ENCODE measurements around the gene CDK6. TPM values are rescaled to one million over a fixed set of nuclear protein-coding genes. Genes with fewer than 3 reads are reported as not detected.

CDK6 gene
- total RNA-seq, 1 experiment from 2014 or later = 38.7 TPM

GRCh38 chr7:92681633-92682032 lies 154.7 kb downstream of the CDK6 start:
- TF ChIP-seq EZH2 (IDR thresholded peaks at IDR 0.05; ENCODE audit: low read length, unreplicated experiment) = no peak
- TF ChIP-seq EZH2phosphoT487 (IDR thresholded peaks at IDR 0.05; ENCODE audit: borderline replicate concordance, low read length) = no peak
- TF ChIP-seq CTCF (conservative IDR thresholded peaks at IDR 0.05; ENCODE audit: low read depth, low read length) = no peak
- Histone ChIP-seq H3K79me2 (ENCODE audit: low read length) (no peaks in the 10 kb centered on the region), H4K20me1 (ENCODE audit: low read length) (no peaks in the 10 kb centered on the region), H3K36me3 (ENCODE audit: low read depth, low read length) (no peaks in the 10 kb centered on the region), H2AFZ (ENCODE audit: low read length) (no peak overlapping the region), H3F3A (ENCODE audit: low read length, unreplicated experiment) (no peaks in the 10 kb centered on the region), H3K4me3 (ENCODE audit: low read length) (no peak overlapping the region), H3K4me1 (ENCODE audit: insufficient read depth, low read length) (peaks cover 6% of the 10 kb centered on the region), H3K4me2 (ENCODE audit: low read length) (no peak overlapping the region), H3K27ac (ENCODE audit: low read length) (no peak overlapping the region), H3K9me2 (replicated peaks; ENCODE audit: low read length) (no peaks in the 10 kb centered on the region), H3K9me3 (ENCODE audit: low read length) (no peaks in the 10 kb centered on the region), H3K27me3 (ENCODE audit: low read length) (no peaks in the 10 kb centered on the region), H3K9ac (ENCODE audit: low read length) (no peak overlapping the region)
- DNase-seq = no peak
- BruUV-seq (replicated peaks) = no TSS peak
- ChIA-PET CTCF (no interaction called here), POLR2A (ENCODE audit: unreplicated experiment) (no interaction called here)
- intact Hi-C loops (cut with micrococcal nuclease) = loop anchor here (5.0 kb wide), 1 partner anchor 54 kb away; no protein-coding TSS in a partner anchor
- ATAC-seq = no peak

GRCh38 chr7:92680442-92680841 lies 155.9 kb downstream of the CDK6 start:
- H3K9me3 ChIP-seq (ENCODE audit: low read length) = no peaks in the 10 kb centered on the region
- no peaks in the 10 kb centered on the region for H3K79me2 ChIP-seq (ENCODE audit: low read length)
- H3K4me2 ChIP-seq (ENCODE audit: low read length) = no peak overlapping the region
- TF ChIP-seq EZH2phosphoT487 (IDR thresholded peaks at IDR 0.05; ENCODE audit: borderline replicate concordance, low read length) = no peak
- no peak for TF ChIP-seq CTCF (conservative IDR thresholded peaks at IDR 0.05; ENCODE audit: low read depth, low read length)
- TF ChIP-seq EZH2 (IDR thresholded peaks at IDR 0.05; ENCODE audit: low read length, unreplicated experiment) = no peak
- no peaks in the 10 kb centered on the region for H3K27me3 ChIP-seq (ENCODE audit: low read length)
- H3K9ac ChIP-seq (ENCODE audit: low read length) = no peak overlapping the region
- no peak overlapping the region for H2AFZ ChIP-seq (ENCODE audit: low read length)
- intact Hi-C loops (cut with micrococcal nuclease) = loop anchor here (5.0 kb wide), 1 partner anchor 53 kb away; no protein-coding TSS in a partner anchor
- no peaks in the 10 kb centered on the region for H3K9me2 ChIP-seq (replicated peaks; ENCODE audit: low read length)
- no peak overlapping the region for H3K4me3 ChIP-seq (ENCODE audit: low read length)
- no peaks in the 10 kb centered on the region for H3K36me3 ChIP-seq (ENCODE audit: low read depth, low read length)
- ATAC-seq = no peak
- no peaks in the 10 kb centered on the region for H4K20me1 ChIP-seq (ENCODE audit: low read length)
- CTCF ChIA-PET = no interaction called here
- no peak overlapping the region for H3K27ac ChIP-seq (ENCODE audit: low read length)
- H3F3A ChIP-seq (ENCODE audit: low read length, unreplicated experiment) = no peaks in the 10 kb centered on the region
- DNase-seq = no peak
- no TSS peak for BruUV-seq (replicated peaks)
- POLR2A ChIA-PET (ENCODE audit: unreplicated experiment) = no interaction called here
- peaks cover 6% of the 10 kb centered on the region for H3K4me1 ChIP-seq (ENCODE audit: insufficient read depth, low read length)

DNA sequence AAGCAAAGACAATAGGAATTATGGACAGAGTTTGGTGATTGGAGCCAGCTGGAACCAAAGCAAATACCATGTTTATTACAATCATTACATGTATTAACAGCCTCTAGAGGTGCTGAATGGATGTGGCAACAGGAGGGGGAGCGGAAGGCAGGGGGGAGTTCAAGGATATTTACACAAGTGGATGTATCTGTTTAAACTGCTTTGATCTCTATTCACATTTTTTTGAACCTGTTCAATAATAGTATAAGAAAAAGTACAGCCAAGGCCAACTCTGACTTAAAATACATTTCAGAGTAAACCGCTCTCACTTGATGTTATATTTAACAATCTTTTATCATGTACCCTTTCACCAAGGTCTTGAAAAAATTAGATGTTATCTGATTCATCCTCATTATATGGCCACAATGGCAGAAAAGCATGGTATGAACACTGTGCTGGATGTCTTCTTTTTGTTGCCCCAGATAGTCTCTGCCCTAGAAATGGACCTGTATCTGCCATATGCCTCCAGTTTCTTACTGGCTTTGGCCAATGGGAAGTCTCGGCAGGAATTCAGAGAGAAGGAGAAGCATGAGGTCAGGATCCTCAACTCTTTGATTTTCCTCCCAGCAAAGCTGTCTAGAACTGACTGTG lies 158.0 kb downstream of the CDK6 start:
- Histone ChIP-seq H3K9me2 (replicated peaks; ENCODE audit: low read length) (no peaks in the 10 kb centered on the region), H3K9me3 (ENCODE audit: low read length) (no peaks in the 10 kb centered on the region), H3K27ac (ENCODE audit: low read length) (no peak overlapping the region), H3K4me2 (ENCODE audit: low read length) (no peak overlapping the region), H3K36me3 (ENCODE audit: low read depth, low read length) (no peaks in the 10 kb centered on the region), H3K79me2 (ENCODE audit: low read length) (no peaks in the 10 kb centered on the region), H4K20me1 (ENCODE audit: low read length) (no peaks in the 10 kb centered on the region), H3K4me3 (ENCODE audit: low read length) (no peak overlapping the region), H3K9ac (ENCODE audit: low read length) (no peak overlapping the region), H2AFZ (ENCODE audit: low read length) (no peak overlapping the region), H3K4me1 (ENCODE audit: insufficient read depth, low read length) (peaks cover 6% of the 10 kb centered on the region; the same call in 1 of the 2 replicates), H3K27me3 (ENCODE audit: low read length) (no peaks in the 10 kb centered on the region), H3F3A (ENCODE audit: low read length, unreplicated experiment) (no peaks in the 10 kb centered on the region)
- ATAC-seq = no peak
- intact Hi-C loops (cut with micrococcal nuclease) = no loop called here
- no peak for DNase-seq
- ChIA-PET CTCF (no interaction called here), POLR2A (ENCODE audit: unreplicated experiment) (no interaction called here)
- BruUV-seq (replicated peaks) = no TSS peak
- no peak for TF ChIP-seq CTCF (conservative IDR thresholded peaks at IDR 0.05; ENCODE audit: low read depth, low read length)
- TF ChIP-seq EZH2 (IDR thresholded peaks at IDR 0.05; ENCODE audit: low read length, unreplicated experiment) = no peak
- no peak for TF ChIP-seq EZH2phosphoT487 (IDR thresholded peaks at IDR 0.05; ENCODE audit: borderline replicate concordance, low read length)
